Astrocyte (in vitro differentiated cells and primary cell): ENCODE measurements around the gene CIT. TPM values are rescaled to one million over a fixed set of nuclear protein-coding genes. Genes with fewer than 3 reads are reported as not detected.

Experiments
- DNase-seq: peaks from one replicate; pipeline ENCODE4 v3.0.0-alpha.2; 2010; ENCODE audit warnings: low read depth
- FAIRE-seq: peaks from 2 replicates; lab custom pipeline; 2011; peaks lifted over from hg19 to GRCh38; lab: Jason Lieb, UNC
- H2AFZ ChIP-seq: 2 replicates; pipeline ENCODE4 v1.6.0; 2012; ENCODE audit warnings: low read depth, low read length, inconsistent platforms
- H3K27ac ChIP-seq: 2 replicates; pipeline ENCODE4 v1.5.1; 2011; ENCODE audit warnings: low read depth, low read length, inconsistent platforms
- H3K27me3 ChIP-seq: 2 replicates; pipeline ENCODE4 v1.6.0; 2011; ENCODE audit warnings: low read length, inconsistent platforms; ENCODE audit not compliant: insufficient read depth
- H3K36me3 ChIP-seq: 2 replicates; pipeline ENCODE4 v1.5.1; 2011; ENCODE audit warnings: low read length, inconsistent platforms; ENCODE audit not compliant: insufficient read depth
- H3K4me1 ChIP-seq: 2 replicates; pipeline ENCODE4 v1.5.1; 2011; ENCODE audit warnings: low read length, inconsistent platforms; ENCODE audit not compliant: insufficient read depth
- H3K4me2 ChIP-seq: 2 replicates; pipeline ENCODE4 v1.6.0; 2012; ENCODE audit warnings: low read length, inconsistent platforms
- H3K4me3 ChIP-seq: 2 replicates; pipeline ENCODE4 v1.5.1; 2011; ENCODE audit warnings: low read depth, mild to moderate bottlenecking, low read length, inconsistent platforms; ENCODE audit not compliant: insufficient read depth
- H3K79me2 ChIP-seq: 2 replicates; pipeline ENCODE4 v1.6.0; 2012; ENCODE audit warnings: mild to moderate bottlenecking, low read length, inconsistent platforms; ENCODE audit not compliant: insufficient read depth
- H3K9ac ChIP-seq: 2 replicates; pipeline ENCODE4 v1.6.0; 2012; ENCODE audit warnings: mild to moderate bottlenecking, low read length, inconsistent platforms
- H3K9me3 ChIP-seq: 2 replicates; pipeline ENCODE4 v1.5.1; 2012; ENCODE audit warnings: low read depth, mild to moderate bottlenecking, low read length, inconsistent platforms; ENCODE audit not compliant: insufficient read depth
- H4K20me1 ChIP-seq: 2 replicates; pipeline ENCODE4 v1.6.0; 2012; ENCODE audit warnings: low read length, inconsistent platforms; ENCODE audit not compliant: insufficient read depth
- H3K27ac Mint-ChIP-seq: one replicate; pipeline ENCODE4 v1.8.0; 2021; ENCODE audit warnings: mild to moderate bottlenecking, mixed read lengths; ENCODE audit not compliant: unreplicated experiment
- H3K27me3 Mint-ChIP-seq: one replicate; pipeline ENCODE4 v1.8.0; 2021; ENCODE audit warnings: low read depth, mixed read lengths; ENCODE audit not compliant: unreplicated experiment
- H3K36me3 Mint-ChIP-seq: one replicate; pipeline ENCODE4 v1.8.0; 2021; ENCODE audit warnings: low read depth, mixed read lengths; ENCODE audit not compliant: unreplicated experiment
- H3K4me1 Mint-ChIP-seq: one replicate; pipeline ENCODE4 v1.8.0; 2021; ENCODE audit warnings: low read depth, mixed read lengths; ENCODE audit not compliant: unreplicated experiment
- H3K4me3 Mint-ChIP-seq: one replicate; pipeline ENCODE4 v1.8.0; 2021; ENCODE audit warnings: mild to moderate bottlenecking, moderate library complexity, mixed read lengths; ENCODE audit not compliant: unreplicated experiment
- H3K9me3 Mint-ChIP-seq: one replicate; pipeline ENCODE4 v1.8.0; 2021; ENCODE audit warnings: mild to moderate bottlenecking, mixed read lengths; ENCODE audit not compliant: unreplicated experiment
- CTCF ChIP-seq: IDR thresholded peaks from 2 replicates; pipeline ENCODE4 v1.5.1; 2011; ENCODE audit warnings: low read depth, mild to moderate bottlenecking, inconsistent platforms, low read length, moderate library complexity; ENCODE audit not compliant: insufficient read depth
- EZH2 ChIP-seq: IDR thresholded peaks from 2 replicates; pipeline ENCODE4 v1.6.1; 2012; ENCODE audit warnings: mild to moderate bottlenecking, low read length, inconsistent platforms; ENCODE audit not compliant: insufficient read depth
- total RNA-seq: library from RNA; stranded (reverse); gene quantifications from 2 replicates; pipeline ENCODE4 v1.2.1, GENCODE V29; 2021

CIT gene
- total RNA-seq, 1 donor from 2014 or later, result 4.5 TPM

- H3K4me1 ChIP-seq, result peaks cover 5% of the 10 kb centered on the region
- peaks cover 8% of the 10 kb centered on the region for H3K36me3 Mint-ChIP-seq
Measured at GRCh38 chr12:119683816-119684215, 193.3 kb downstream of the CIT start.

GRCh38 chr12:119683413-119683812, 193.7 kb downstream of the CIT start:
- H3K9me3 ChIP-seq, result no peaks in the 10 kb centered on the region
- H3K36me3 ChIP-seq, result peaks cover 30% of the 10 kb centered on the region
- Mint-ChIP-seq H3K36me3 (peaks cover 11% of the 10 kb centered on the region), H3K9me3 (peaks cover 2% of the 10 kb centered on the region), H3K4me1 (no peaks in the 10 kb centered on the region), H3K27me3 (no peaks in the 10 kb centered on the region), H3K4me3 (no peak overlapping the region), H3K27ac (no peak overlapping the region)
- H3K27me3 ChIP-seq, result no peaks in the 10 kb centered on the region
- no peak overlapping the region for H2AFZ ChIP-seq
- TF ChIP-seq EZH2, result no peak
- no peak for TF ChIP-seq CTCF
- FAIRE-seq (no peak), DNase-seq (peak; percentile 35)
- H3K79me2 ChIP-seq, result no peaks in the 10 kb centered on the region
- no peaks in the 10 kb centered on the region for H4K20me1 ChIP-seq
- peaks cover 5% of the 10 kb centered on the region for H3K4me1 ChIP-seq
- H3K9ac ChIP-seq, result no peak overlapping the region
- no peak overlapping the region for H3K4me2 ChIP-seq
- no peak overlapping the region for H3K27ac ChIP-seq
- no peak overlapping the region for H3K4me3 ChIP-seq

More at GRCh38 chr12:119683816-119684215, 193.3 kb downstream of the CIT start:
- peaks cover 26% of the 10 kb centered on the region for H3K36me3 ChIP-seq
- Mint-ChIP-seq H3K9me3 (peaks cover 2% of the 10 kb centered on the region), H3K4me1 (no peaks in the 10 kb centered on the region), H3K4me3 (no peak overlapping the region), H3K27me3 (no peaks in the 10 kb centered on the region), H3K27ac (no peak overlapping the region)
- H3K27me3 ChIP-seq, result no peaks in the 10 kb centered on the region
- H3K9me3 ChIP-seq, result no peaks in the 10 kb centered on the region
- H3K4me2 ChIP-seq, result no peak overlapping the region
- DNase-seq, result no peak
- no peak overlapping the region for H3K27ac ChIP-seq
- no peak overlapping the region for H2AFZ ChIP-seq
- no peak overlapping the region for H3K9ac ChIP-seq
- H3K79me2 ChIP-seq, result no peaks in the 10 kb centered on the region
- no peaks in the 10 kb centered on the region for H4K20me1 ChIP-seq
- TF ChIP-seq CTCF (no peak), EZH2 (no peak)
- FAIRE-seq, result no peak
- no peak overlapping the region for H3K4me3 ChIP-seq

- peaks cover 2% of the 10 kb centered on the region for H3K9me3 Mint-ChIP-seq
- no peaks in the 10 kb centered on the region for H3K27me3 Mint-ChIP-seq
- peaks cover 16% of the 10 kb centered on the region for H3K36me3 Mint-ChIP-seq
- no peak overlapping the region for H3K9ac ChIP-seq
- no peak overlapping the region for H3K4me2 ChIP-seq
- H3K4me3 Mint-ChIP-seq, result no peak overlapping the region
- H4K20me1 ChIP-seq, result peaks cover 4% of the 10 kb centered on the region
- FAIRE-seq (no peak), DNase-seq (no peak)
- no peak overlapping the region for H2AFZ ChIP-seq
- H3K79me2 ChIP-seq, result no peaks in the 10 kb centered on the region
- H3K4me3 ChIP-seq, result no peak overlapping the region
- H3K4me1 Mint-ChIP-seq, result no peaks in the 10 kb centered on the region
- no peaks in the 10 kb centered on the region for H3K9me3 ChIP-seq
- H3K27me3 ChIP-seq, result no peaks in the 10 kb centered on the region
- H3K27ac ChIP-seq, result no peak overlapping the region
- H3K27ac Mint-ChIP-seq, result no peak overlapping the region
- no peak for TF ChIP-seq EZH2
- TF ChIP-seq CTCF, result no peak
- H3K4me1 ChIP-seq, result peaks cover 5% of the 10 kb centered on the region
- H3K36me3 ChIP-seq, result peaks cover 35% of the 10 kb centered on the region
Measured at GRCh38 chr12:119682639-119683252, 194.4 kb downstream of the CIT start.
